Activated CD8-positive, alpha-beta memory T cell treated with anti-CD3 and anti-CD28 coated beads for 48 hours (primary cell): ENCODE results near the gene ZNF609.
"Not testable (repeated sequence)": the region's sequence is repeated elsewhere in the genome, so short reads cannot be mapped to it uniquely, and the experiment has no call there.

Experiments
- DNase-seq, 3 experiments: peaks; one replicate each; pipeline ENCODE4 v3.0.0-alpha.2; 2020; ENCODE audit warnings: low read depth in 2 of 3, low spot score in 2 of 3

The ZNF609 gene

GRCh38 chr15:64580696-64581407 is 120.5 kb downstream of the ZNF609 start:
- no peak for DNase-seq

GRCh38 chr15:64581408-64581761 is 121.0 kb downstream of the ZNF609 start:
- no peak for DNase-seq

DNA sequence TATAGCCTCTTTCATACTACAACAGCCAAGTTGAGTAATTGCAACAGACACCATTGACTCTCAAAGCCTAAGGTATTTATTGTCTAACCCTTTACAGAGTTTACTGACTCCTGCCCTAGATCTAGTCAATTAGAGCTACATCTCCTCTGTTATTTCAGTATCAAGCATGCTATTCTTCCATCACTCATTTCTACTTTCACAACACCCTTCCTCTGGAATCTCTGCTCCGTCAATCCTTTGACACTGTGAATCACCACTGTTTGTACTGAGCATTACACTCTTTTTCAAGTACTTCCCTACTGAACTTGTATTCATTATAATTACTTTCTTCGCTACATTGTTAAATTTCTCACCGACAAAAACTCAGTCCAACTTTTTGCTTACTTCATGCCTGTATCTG is 121.8 kb downstream of the ZNF609 start:
- no peak for DNase-seq

DNA sequence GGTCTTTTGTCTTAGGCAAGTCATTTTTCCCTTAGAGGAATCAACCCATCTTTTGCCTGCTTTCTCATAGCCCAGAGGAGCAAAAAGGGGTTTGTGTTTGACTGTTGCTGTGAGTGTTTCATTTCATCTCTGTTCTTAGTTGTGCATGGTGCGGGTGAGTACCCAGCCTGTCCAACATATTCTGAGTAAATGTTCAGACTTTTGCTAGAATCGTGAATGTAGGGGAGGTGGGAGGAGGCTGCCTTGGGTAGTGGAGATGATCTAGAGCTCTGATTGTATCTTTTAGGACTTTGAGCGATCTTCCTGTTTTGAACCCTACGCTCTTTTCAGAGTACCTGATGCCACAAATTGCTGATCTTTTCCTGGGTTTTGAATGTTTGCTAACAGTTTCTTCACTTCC is 123.1 kb downstream of the ZNF609 start:
- DNase-seq = no peak

- DNase-seq = no peak
Observed at GRCh38 chr15:64583983-64584382, 123.6 kb downstream of the ZNF609 start.

GRCh38 chr15:64586259-64586870 is 126.0 kb downstream of the ZNF609 start:
- DNase-seq = no peak

- DNase-seq = no peak
Observed at GRCh38 chr15:64586984-64587383, 126.6 kb downstream of the ZNF609 start.

- no peak for DNase-seq
Observed at GRCh38 chr15:64589435-64590084, 129.2 kb downstream of the ZNF609 start.

DNA sequence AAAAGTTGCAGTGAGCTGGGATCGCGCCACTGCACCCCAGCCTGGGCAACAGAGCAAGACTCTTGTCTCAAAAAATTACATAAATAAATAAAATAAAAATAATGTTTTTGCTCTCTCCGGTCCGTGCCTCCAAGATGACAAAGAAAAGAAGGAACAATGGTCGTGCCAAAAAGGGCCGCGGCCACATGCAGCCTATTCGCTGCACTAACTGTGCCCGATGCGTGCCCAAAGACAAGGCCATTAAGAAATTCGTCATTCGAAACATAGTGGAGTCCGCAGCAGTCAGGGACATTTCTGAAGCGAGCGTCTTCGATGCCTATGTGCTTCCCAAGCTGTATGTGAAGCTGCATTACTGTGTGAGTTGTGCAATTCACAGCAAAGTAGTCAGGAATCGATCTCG is 132.5 kb downstream of the ZNF609 start:
- not testable (repeated sequence) for DNase-seq

DNA sequence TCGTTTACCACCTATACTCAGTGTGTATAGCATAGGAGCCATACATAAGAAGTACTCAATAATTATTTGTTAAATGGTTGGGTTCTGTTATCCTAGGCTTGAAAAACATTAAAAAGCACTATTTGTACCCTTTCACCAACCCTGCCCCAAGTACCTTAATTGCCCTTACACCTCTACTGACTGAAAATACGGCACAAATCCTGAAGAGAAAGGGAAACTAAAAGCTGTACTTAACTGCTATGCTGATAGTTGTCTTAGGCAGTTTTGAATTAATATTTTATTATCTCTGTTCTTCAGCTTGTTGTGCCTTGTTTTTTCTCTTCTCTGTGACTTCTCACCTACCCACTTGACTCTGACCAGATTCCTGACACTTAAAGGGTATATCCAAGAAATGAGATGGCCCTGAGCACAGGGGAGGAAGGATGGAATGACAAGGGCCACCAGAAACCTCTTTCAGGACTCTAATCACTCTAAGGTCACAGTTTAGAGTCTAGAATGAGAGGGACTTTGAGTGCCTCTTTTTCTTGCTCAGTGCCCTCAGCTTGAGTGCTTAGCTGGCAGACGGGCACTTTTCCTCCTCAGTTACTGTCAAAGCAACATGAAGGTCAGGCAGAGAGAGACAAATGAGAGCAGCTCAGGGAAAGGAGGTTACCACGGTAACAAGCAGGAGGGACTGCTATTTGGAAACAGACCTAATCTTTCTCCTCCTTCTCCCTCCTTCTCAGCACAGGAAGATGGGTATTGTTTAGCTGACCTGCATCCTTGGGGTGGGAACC is 136.5 kb downstream of the ZNF609 start:
- no peak for DNase-seq

DNA sequence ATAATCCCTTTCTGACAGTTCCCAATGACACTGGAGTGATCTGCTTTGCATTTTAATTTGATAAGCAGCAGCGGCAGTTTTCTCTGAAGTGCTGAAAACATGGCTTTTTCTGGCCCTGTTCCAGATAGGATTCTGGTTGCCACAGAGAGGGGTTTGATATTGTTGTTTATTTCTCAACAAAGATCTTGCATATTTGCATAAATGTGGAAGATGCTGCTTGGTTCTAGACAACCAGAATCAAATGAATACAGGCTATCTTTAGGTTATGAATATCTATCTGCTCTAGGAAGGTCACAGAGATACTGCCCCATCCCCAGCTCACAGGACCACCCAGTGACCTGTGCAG is 137.1 kb downstream of the ZNF609 start:
- no peak for DNase-seq

DNA sequence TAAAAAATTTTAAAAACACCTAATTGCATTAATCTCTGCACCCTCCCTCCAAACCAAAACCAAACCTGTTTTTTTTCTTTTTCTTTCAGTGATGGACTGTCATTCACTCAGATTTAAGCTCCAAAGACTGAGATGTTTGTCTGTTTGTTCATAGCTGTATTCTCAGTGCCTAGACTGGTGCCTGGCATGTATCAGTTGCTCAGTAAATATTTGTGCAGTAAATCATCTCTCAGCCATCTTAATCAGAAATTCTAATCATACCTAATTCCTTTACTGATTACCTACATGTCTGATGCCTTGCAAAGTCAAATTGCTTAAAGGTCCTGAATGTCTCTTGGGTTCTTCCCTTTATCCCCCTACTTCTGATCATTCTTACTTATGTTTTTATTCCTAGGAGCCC is 138.8 kb downstream of the ZNF609 start:
- no peak for DNase-seq

DNA sequence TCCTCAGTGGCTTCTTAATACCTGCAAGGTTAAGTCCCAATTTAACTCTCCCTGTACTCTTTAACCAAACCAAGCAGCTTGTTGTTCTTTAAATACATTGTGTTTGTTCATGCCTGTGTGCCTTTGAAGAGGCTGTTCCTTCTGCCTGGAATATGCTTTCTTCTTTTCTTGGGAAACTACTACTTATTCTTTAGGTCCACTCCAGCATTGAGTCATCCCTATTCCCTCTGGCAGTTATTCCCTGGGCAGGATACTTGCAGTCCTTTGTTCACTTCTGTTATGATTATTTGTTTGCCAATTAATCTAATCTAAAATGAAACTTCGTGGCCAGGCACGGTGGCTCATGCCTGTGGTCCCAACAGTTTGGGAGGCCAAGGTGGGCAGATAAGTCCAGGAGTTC is 139.3 kb downstream of the ZNF609 start:
- DNase-seq = no peak

DNA sequence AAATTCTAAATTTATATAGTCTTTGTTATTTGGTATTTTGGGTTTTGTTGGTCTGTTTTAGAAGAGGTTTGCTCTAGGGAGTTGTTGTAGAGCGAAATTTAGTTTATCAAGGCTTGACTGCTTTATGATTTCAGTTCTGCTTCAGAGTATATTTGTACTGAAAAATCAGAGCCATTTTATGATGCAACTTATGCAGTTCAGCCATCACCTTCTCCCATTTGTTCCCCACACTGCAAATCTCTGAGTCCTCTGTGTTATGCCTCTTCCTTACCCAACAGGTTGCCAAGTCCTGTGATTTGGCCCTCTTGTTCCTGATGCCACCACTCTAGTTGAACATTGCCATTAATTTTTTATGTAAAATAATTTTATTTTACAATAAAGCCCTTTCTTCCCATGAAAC is 140.4 kb downstream of the ZNF609 start:
- DNase-seq = no peak

GRCh38 chr15:64604319-64604718 is 143.9 kb downstream of the ZNF609 start:
- no peak for DNase-seq

DNA sequence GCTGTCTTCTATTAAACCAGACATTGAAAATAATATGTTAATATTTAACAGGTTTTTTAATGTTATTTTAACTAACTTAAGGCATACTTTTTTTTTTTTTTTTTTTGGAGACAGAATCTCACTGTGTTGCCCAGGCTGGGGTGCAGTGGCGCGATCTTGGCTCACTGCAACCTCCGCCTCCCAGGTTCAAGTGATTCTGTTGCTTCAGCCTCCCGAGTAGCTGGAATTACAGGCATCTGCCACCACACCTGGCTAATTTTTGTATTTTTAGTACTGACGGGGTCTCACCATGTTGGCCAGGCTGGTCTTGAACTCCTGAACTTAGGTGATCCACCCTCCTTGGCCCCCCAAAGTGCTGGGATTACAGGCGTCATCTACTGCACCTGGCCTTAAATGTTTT is 147.0 kb downstream of the ZNF609 start:
- DNase-seq = not testable (repeated sequence)

DNA sequence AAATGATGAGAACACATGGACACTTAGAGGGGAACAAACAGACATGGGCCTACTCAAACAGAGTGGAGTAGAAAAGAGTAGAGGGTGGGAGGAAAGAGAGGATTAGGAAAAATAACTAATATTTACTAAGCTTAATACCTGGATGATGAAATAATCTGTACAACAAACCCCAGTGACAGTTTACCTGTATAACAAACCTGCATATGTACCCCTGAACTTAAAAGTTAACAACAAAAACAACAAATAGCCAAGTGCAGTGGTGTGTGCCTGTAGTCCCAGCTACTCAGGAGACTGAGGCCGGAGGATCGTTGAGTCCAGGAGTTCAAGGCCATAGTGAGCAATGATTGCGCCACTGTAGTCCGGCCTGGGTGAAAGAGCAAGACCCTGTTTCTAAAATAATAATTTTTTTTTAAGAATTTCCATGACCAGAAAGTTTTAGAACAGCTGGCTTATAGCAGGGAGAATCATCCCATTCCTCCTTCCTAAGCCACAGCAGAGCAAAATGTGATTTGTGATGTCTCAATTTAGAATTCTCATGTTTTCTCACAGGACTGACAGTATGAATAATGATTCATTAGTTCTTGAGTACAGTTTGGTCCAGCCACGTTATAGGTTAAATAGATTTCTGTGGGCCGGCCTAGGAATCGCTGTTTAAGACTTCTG is 150.0 kb downstream of the ZNF609 start:
- DNase-seq = no peak

DNA sequence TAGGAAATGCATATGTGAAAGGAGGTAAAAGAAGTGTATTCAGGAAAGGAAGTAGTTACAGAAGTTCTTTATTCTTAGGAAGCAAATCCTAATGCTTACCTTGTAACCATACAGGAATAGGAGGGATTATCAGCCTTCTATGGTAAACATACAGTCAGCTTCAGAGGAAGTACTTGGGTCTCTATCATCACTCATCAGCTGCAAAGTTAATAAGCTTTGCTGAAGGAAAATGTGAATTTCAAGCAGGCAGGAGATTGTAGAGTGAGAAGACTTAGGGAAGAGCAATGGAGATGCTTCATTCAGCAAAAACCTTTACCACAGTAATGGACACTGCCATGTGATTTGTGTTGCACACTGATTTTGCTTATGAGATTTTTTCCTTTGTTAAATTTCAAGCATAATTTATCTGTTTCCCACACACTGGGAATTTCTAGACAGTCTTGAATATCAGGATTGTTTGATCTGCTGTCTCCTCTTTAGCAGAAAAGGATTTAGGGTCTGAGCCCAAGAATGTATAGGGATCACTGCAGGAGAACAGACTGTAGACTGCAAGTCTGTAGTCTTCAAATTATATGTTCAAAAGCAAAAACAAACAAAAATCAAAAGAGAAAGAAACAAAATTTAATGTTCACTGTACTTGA is 150.8 kb downstream of the ZNF609 start:
- DNase-seq = no peak

GRCh38 chr15:64614519-64614918 is 154.1 kb downstream of the ZNF609 start:
- DNase-seq = no peak

DNA sequence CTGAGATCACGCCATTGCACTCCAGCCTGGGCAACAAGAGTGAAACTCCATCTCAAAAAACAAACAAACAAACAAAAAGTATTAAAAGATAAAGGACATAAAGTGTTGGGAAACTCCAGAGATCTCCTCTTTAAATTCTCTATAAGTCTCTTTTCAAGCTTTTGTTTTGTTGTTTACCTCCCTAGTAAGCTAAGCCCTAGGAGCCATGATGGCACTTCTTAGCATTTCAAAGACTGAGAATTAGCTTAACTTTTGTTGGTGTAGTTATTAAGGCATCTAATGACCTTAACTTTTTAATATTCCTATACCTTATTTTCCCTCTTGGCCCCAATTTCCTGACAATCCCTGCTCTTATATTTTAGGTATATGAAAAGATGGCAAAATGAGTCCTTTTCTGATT is 157.3 kb downstream of the ZNF609 start:
- no peak for DNase-seq

GRCh38 chr15:64618138-64618537 is 157.8 kb downstream of the ZNF609 start:
- DNase-seq = no peak
